GM18511 (cell line): ENCODE measurements around the gene FAM163A.
"Not testable (repeated sequence)": the region's sequence is repeated elsewhere in the genome, so short reads cannot be mapped to it uniquely, and the experiment has no call there.

Experiments
- ATAC-seq: cut with Tn5 transposase; IDR thresholded peaks from one replicate; pipeline ENCODE4 v1.9.1; 2021; ENCODE audit warnings: mild to moderate bottlenecking, moderate library complexity; ENCODE audit not compliant: unreplicated experiment

Gene FAM163A

GRCh38 chr1:179831852-179832699 lies 89.0 kb downstream of the FAM163A start:
- no peak for ATAC-seq

DNA sequence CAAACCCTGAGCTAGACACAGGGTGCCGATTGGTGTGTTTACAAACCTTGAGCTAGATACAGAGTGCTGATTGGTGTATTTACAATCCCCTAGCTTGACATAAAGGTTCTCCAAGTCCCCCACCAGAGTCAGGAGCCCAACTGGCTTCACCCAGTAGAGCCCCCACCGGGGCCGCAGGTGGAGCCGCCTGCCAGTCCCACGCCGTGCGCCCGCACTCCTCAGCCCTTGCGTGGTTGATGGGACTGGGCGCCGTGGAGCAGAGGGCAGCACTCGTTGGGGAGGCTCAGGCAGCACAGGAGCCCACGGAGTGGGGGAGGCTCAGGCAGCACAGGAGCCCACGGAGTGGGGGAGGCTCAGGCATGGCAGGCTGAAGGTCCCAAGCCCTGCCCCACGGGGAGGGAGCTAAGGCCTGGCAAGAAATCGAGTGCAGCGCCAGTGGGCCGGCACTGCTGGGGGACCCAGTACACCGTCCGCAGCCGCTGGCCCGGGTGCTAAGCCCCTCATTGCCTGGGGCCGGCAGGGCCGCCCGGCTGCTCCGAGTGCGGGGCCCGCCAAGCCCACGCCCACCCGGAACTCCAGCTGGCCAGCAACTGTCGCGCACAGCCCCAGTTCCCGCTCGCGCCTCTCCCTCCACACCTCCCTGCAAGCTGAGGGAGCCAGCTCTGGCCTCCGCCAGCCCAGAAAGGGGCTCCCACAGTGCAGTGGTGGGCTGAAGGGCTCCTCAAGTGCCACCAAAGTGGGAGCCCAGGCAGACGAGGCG lies 93.8 kb downstream of the FAM163A start:
- not testable (repeated sequence) for ATAC-seq

DNA sequence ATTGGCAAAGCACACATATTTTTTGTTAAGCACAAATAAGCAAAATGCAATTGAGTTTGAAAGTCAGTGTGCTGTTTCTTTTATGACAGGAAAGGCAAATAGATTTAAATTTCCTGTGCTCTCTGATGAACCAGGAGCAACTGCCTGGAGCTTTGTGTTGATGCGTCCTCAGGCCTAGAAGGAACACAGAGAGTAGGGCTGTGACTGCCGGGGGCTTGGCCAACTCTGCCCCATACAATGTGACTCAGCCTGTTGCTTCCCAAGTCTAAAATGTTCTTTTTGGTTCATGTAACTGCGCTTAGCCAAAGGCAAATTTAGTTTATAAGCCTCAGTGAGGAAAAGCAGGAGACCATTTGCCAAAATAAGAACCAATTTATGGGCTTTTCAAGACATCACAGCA lies 97.0 kb downstream of the FAM163A start:
- ATAC-seq, result no peak

- no peak for ATAC-seq
Measured at GRCh38 chr1:179848233-179848632, 105.1 kb downstream of the FAM163A start.

- no peak for ATAC-seq
Measured at GRCh38 chr1:179853102-179853501, 110.0 kb downstream of the FAM163A start.

- not testable (repeated sequence) for ATAC-seq
Measured at GRCh38 chr1:179855831-179856230, 112.7 kb downstream of the FAM163A start.

DNA sequence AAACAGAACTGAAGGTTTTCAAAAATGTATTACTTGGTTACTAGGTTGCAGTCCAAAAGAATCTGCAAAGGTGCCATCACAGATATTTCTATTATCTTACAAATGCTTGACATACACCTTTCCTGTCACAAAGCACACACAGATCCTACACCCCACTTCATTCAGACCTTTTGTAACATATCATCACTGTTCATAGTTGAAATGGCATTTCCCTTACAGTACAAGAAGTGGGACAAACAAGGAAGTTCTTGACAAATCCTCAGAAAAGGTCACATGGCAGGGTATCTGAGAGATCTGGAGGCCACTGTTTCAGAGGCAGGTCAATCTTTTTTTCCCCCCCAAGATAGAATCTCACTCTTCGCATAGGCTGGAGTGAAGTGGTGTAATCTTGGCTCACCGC lies 113.2 kb downstream of the FAM163A start:
- no peak for ATAC-seq

DNA sequence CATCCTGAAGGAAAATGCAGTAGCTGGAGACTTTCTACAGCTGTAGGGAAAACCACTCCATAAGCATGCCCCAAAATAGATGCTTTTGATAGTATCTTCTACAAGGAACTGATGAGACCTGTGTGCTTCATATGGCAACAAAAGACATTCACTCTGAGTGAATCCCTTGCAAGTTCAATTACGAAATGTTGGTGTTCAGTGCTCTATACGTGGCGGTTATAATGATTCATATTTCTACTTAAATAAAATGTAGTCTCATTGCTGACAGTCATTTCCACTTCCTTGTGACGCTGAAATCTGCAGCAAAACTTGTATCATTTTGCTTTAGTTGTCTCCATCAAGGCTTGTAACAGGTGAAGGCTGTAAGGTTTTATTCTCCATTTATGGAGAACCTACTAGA lies 113.9 kb downstream of the FAM163A start:
- no peak for ATAC-seq

DNA sequence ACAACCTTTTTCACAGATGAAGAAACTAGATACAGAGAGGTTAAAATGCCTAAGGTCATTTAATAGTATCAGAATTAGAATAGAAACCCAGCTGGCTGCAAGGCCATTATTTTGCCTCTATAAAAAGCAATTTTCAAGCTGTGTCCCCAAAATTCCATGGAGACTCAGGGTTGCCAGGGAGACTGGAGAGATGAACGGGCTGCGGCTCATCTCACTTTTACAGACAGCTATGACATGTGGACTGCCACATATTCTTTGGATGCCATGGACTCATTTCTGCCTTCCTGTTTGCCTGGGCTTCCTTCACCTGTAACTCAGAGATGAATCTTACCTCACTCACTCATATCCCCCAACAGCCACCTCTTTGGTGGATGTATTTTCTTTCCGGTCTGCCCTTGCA lies 117.6 kb downstream of the FAM163A start:
- ATAC-seq, result no peak

- no peak for ATAC-seq
Measured at GRCh38 chr1:179865377-179865776, 122.3 kb downstream of the FAM163A start.
